Activated naive CD8-positive, alpha-beta T cell treated with anti-CD3 and anti-CD28 coated beads, Interleukin-2, amount 50 U/mL, for 24 hours (primary cell): ENCODE data around the gene SLC22A23.

Experiments
- ATAC-seq: fragments of 150-1000 bp; cut with Tn5 transposase; one replicate; pipeline ENCODE4 v1.10.0; 2021
- DNase-seq: peaks from one replicate; pipeline ENCODE4 v3.0.0; 2021
- H3K27ac Mint-ChIP-seq: one replicate; pipeline ENCODE4 v1.8.0; 2021; ENCODE audit warnings: mild to moderate bottlenecking, mixed read lengths
- H3K27me3 Mint-ChIP-seq: one replicate; pipeline ENCODE4 v1.8.0; 2021; ENCODE audit warnings: mixed read lengths
- H3K36me3 Mint-ChIP-seq: one replicate; pipeline ENCODE4 v1.8.0; 2021; ENCODE audit warnings: low read depth, mixed read lengths
- H3K4me1 Mint-ChIP-seq: one replicate; pipeline ENCODE4 v1.8.0; 2021; ENCODE audit warnings: mixed read lengths
- H3K4me3 Mint-ChIP-seq: one replicate; pipeline ENCODE4 v1.8.0; 2021; ENCODE audit warnings: mild to moderate bottlenecking, moderate library complexity, mixed read lengths
- H3K9me3 Mint-ChIP-seq: one replicate; pipeline ENCODE4 v1.8.0; 2021; ENCODE audit warnings: mixed read lengths

The SLC22A23 gene

GRCh38 chr6:3456395-3456897 lies 404 bp downstream of the SLC22A23 start:
- H3K36me3 Mint-ChIP-seq: no peaks in the 10 kb centered on the region
- H3K4me3 Mint-ChIP-seq: no peak overlapping the region
- no peak overlapping the region for H3K27ac Mint-ChIP-seq
- H3K9me3 Mint-ChIP-seq: no peaks in the 10 kb centered on the region
- peak; percentile 6 for DNase-seq
- peak; percentile 21 for ATAC-seq
- H3K4me1 Mint-ChIP-seq: peaks cover 4% of the 10 kb centered on the region
- peaks cover 30% of the 10 kb centered on the region for H3K27me3 Mint-ChIP-seq

GRCh38 chr6:3455569-3456394 lies 1.1 kb downstream of the SLC22A23 start:
- Mint-ChIP-seq H3K27me3 (peaks cover 30% of the 10 kb centered on the region), H3K9me3 (no peaks in the 10 kb centered on the region), H3K36me3 (no peaks in the 10 kb centered on the region), H3K4me3 (peak overlapping the region; percentile 41), H3K4me1 (peaks cover 4% of the 10 kb centered on the region), H3K27ac (no peak overlapping the region)
- DNase-seq: peak; percentile 11
- no peak for ATAC-seq

GRCh38 chr6:3455147-3455568 lies 1.7 kb downstream of the SLC22A23 start:
- Mint-ChIP-seq H3K4me1 (peaks cover 4% of the 10 kb centered on the region), H3K4me3 (no peak overlapping the region), H3K36me3 (no peaks in the 10 kb centered on the region), H3K27me3 (peaks cover 27% of the 10 kb centered on the region), H3K9me3 (no peaks in the 10 kb centered on the region), H3K27ac (no peak overlapping the region)
- peak; percentile 7 for DNase-seq
- ATAC-seq: no peak

- H3K4me3 Mint-ChIP-seq: no peak overlapping the region
- peaks cover 22% of the 10 kb centered on the region for H3K27me3 Mint-ChIP-seq
- no peaks in the 10 kb centered on the region for H3K9me3 Mint-ChIP-seq
- H3K36me3 Mint-ChIP-seq: no peaks in the 10 kb centered on the region
- H3K4me1 Mint-ChIP-seq: peaks cover 7% of the 10 kb centered on the region
- ATAC-seq: no peak
- no peak overlapping the region for H3K27ac Mint-ChIP-seq
- no peak for DNase-seq
Observed at GRCh38 chr6:3454273-3455010, 2.4 kb downstream of the SLC22A23 start.

GRCh38 chr6:3453413-3454272 lies 3.2 kb downstream of the SLC22A23 start:
- Mint-ChIP-seq H3K27me3 (peaks cover 14% of the 10 kb centered on the region), H3K9me3 (no peaks in the 10 kb centered on the region), H3K36me3 (no peaks in the 10 kb centered on the region), H3K4me1 (peaks cover 12% of the 10 kb centered on the region), H3K27ac (no peak overlapping the region), H3K4me3 (no peak overlapping the region)
- DNase-seq (no peak), ATAC-seq (no peak)

- Mint-ChIP-seq H3K27me3 (peaks cover 2% of the 10 kb centered on the region), H3K36me3 (no peaks in the 10 kb centered on the region), H3K9me3 (no peaks in the 10 kb centered on the region), H3K4me3 (no peak overlapping the region), H3K4me1 (peaks cover 9% of the 10 kb centered on the region), H3K27ac (no peak overlapping the region)
- DNase-seq (no peak), ATAC-seq (no peak)
Observed at GRCh38 chr6:3451498-3451897, 5.4 kb downstream of the SLC22A23 start.

GRCh38 chr6:3450888-3451287 lies 6.0 kb downstream of the SLC22A23 start:
- Mint-ChIP-seq H3K27me3 (peaks cover 2% of the 10 kb centered on the region), H3K4me1 (peaks cover 9% of the 10 kb centered on the region), H3K9me3 (no peaks in the 10 kb centered on the region), H3K27ac (no peak overlapping the region), H3K4me3 (no peak overlapping the region), H3K36me3 (no peaks in the 10 kb centered on the region)
- DNase-seq (no peak), ATAC-seq (no peak)

- Mint-ChIP-seq H3K36me3 (no peaks in the 10 kb centered on the region), H3K4me1 (peaks cover 9% of the 10 kb centered on the region), H3K27me3 (peaks cover 2% of the 10 kb centered on the region), H3K27ac (no peak overlapping the region), H3K9me3 (no peaks in the 10 kb centered on the region), H3K4me3 (no peak overlapping the region)
- DNase-seq: no peak
- no peak for ATAC-seq
Observed at GRCh38 chr6:3449750-3450305, 7.0 kb downstream of the SLC22A23 start.

- no peak overlapping the region for H3K27ac Mint-ChIP-seq
- H3K4me3 Mint-ChIP-seq: no peak overlapping the region
- DNase-seq (no peak), ATAC-seq (no peak)
- H3K4me1 Mint-ChIP-seq: peaks cover 9% of the 10 kb centered on the region
- no peaks in the 10 kb centered on the region for H3K9me3 Mint-ChIP-seq
- H3K36me3 Mint-ChIP-seq: no peaks in the 10 kb centered on the region
- H3K27me3 Mint-ChIP-seq: peaks cover 2% of the 10 kb centered on the region
Observed at GRCh38 chr6:3449321-3449720, 7.5 kb downstream of the SLC22A23 start.

GRCh38 chr6:3447005-3447404 lies 9.8 kb downstream of the SLC22A23 start:
- DNase-seq: no peak
- Mint-ChIP-seq H3K27ac (no peak overlapping the region), H3K4me1 (peaks cover 9% of the 10 kb centered on the region), H3K9me3 (no peaks in the 10 kb centered on the region), H3K4me3 (no peak overlapping the region), H3K27me3 (no peaks in the 10 kb centered on the region), H3K36me3 (no peaks in the 10 kb centered on the region)
- ATAC-seq: no peak

- no peaks in the 10 kb centered on the region for H3K36me3 Mint-ChIP-seq
- no peaks in the 10 kb centered on the region for H3K9me3 Mint-ChIP-seq
- DNase-seq (no peak), ATAC-seq (no peak)
- H3K27ac Mint-ChIP-seq: no peak overlapping the region
- H3K27me3 Mint-ChIP-seq: no peaks in the 10 kb centered on the region
- H3K4me1 Mint-ChIP-seq: peaks cover 9% of the 10 kb centered on the region
- H3K4me3 Mint-ChIP-seq: no peak overlapping the region
Observed at GRCh38 chr6:3446184-3446583, 10.7 kb downstream of the SLC22A23 start.

GRCh38 chr6:3444276-3445088 lies 12.4 kb downstream of the SLC22A23 start:
- H3K4me3 Mint-ChIP-seq: no peak overlapping the region
- H3K9me3 Mint-ChIP-seq: no peaks in the 10 kb centered on the region
- DNase-seq (no peak), ATAC-seq (no peak)
- H3K27ac Mint-ChIP-seq: no peak overlapping the region
- no peaks in the 10 kb centered on the region for H3K36me3 Mint-ChIP-seq
- H3K4me1 Mint-ChIP-seq: peaks cover 7% of the 10 kb centered on the region
- no peaks in the 10 kb centered on the region for H3K27me3 Mint-ChIP-seq

- no peaks in the 10 kb centered on the region for H3K27me3 Mint-ChIP-seq
- ATAC-seq: no peak
- no peak overlapping the region for H3K27ac Mint-ChIP-seq
- H3K4me3 Mint-ChIP-seq: no peak overlapping the region
- DNase-seq: no peak
- H3K36me3 Mint-ChIP-seq: no peaks in the 10 kb centered on the region
- H3K9me3 Mint-ChIP-seq: no peaks in the 10 kb centered on the region
- H3K4me1 Mint-ChIP-seq: no peaks in the 10 kb centered on the region
Observed at GRCh38 chr6:3443221-3443515, 13.7 kb downstream of the SLC22A23 start.
